ENCODE measurements around the gene LRP1B. TPM values are rescaled to one million over a fixed set of nuclear protein-coding genes. Genes with fewer than 3 reads are reported as not detected.

The LRP1B gene
- total RNA-seq, 1 donor from 2014 or later = not detected

GRCh38 chr2:140876015-140876414 is 1254.8 kb downstream of the LRP1B start:
- H3K9me3 Mint-ChIP-seq = peaks cover 21% of the 10 kb centered on the region
- no peaks in the 10 kb centered on the region for H3K27me3 Mint-ChIP-seq (ENCODE audit: low read depth)
- no peak overlapping the region for H3K27ac Mint-ChIP-seq
- intact Hi-C loops (cut with micrococcal nuclease) = no loop called here
- no peaks in the 10 kb centered on the region for H3K36me3 Mint-ChIP-seq (ENCODE audit: low read depth)
- no peaks in the 10 kb centered on the region for H3K4me1 Mint-ChIP-seq (ENCODE audit: low read depth)
- H3K4me3 Mint-ChIP-seq (ENCODE audit: low read depth) = no peak overlapping the region
- DNase-seq (ENCODE audit: low spot score) = no peak

- Mint-ChIP-seq H3K27ac (no peak overlapping the region), H3K27me3 (ENCODE audit: low read depth) (no peaks in the 10 kb centered on the region), H3K4me3 (ENCODE audit: low read depth) (no peak overlapping the region), H3K9me3 (peaks cover 27% of the 10 kb centered on the region), H3K4me1 (ENCODE audit: low read depth) (no peaks in the 10 kb centered on the region), H3K36me3 (ENCODE audit: low read depth) (no peaks in the 10 kb centered on the region)
- no peak for DNase-seq (ENCODE audit: low spot score)
- intact Hi-C loops (cut with micrococcal nuclease) = no loop called here
Measured at GRCh38 chr2:140873915-140874531, 1256.8 kb downstream of the LRP1B start.

- Mint-ChIP-seq H3K27me3 (ENCODE audit: low read depth) (no peaks in the 10 kb centered on the region), H3K27ac (no peak overlapping the region), H3K36me3 (ENCODE audit: low read depth) (no peaks in the 10 kb centered on the region), H3K4me3 (ENCODE audit: low read depth) (no peak overlapping the region), H3K4me1 (ENCODE audit: low read depth) (no peaks in the 10 kb centered on the region), H3K9me3 (peaks cover 29% of the 10 kb centered on the region)
- intact Hi-C loops (cut with micrococcal nuclease) = no loop called here
- DNase-seq (ENCODE audit: low spot score) = no peak
Measured at GRCh38 chr2:140869925-140870324, 1260.9 kb downstream of the LRP1B start.

- Mint-ChIP-seq H3K36me3 (ENCODE audit: low read depth) (no peaks in the 10 kb centered on the region), H3K4me1 (ENCODE audit: low read depth) (no peaks in the 10 kb centered on the region), H3K4me3 (ENCODE audit: low read depth) (no peak overlapping the region), H3K9me3 (peaks cover 26% of the 10 kb centered on the region), H3K27me3 (ENCODE audit: low read depth) (no peaks in the 10 kb centered on the region), H3K27ac (no peak overlapping the region)
- no peak for DNase-seq (ENCODE audit: low spot score)
- intact Hi-C loops (cut with micrococcal nuclease) = no loop called here
Measured at GRCh38 chr2:140869107-140869506, 1261.7 kb downstream of the LRP1B start.

- intact Hi-C loops (cut with micrococcal nuclease) = no loop called here
- Mint-ChIP-seq H3K27me3 (ENCODE audit: low read depth) (no peaks in the 10 kb centered on the region), H3K4me1 (ENCODE audit: low read depth) (no peaks in the 10 kb centered on the region), H3K27ac (no peak overlapping the region), H3K36me3 (ENCODE audit: low read depth) (no peaks in the 10 kb centered on the region), H3K9me3 (peaks cover 21% of the 10 kb centered on the region), H3K4me3 (ENCODE audit: low read depth) (no peak overlapping the region)
- DNase-seq (ENCODE audit: low spot score) = no peak
Measured at GRCh38 chr2:140865837-140866236, 1265.0 kb downstream of the LRP1B start.

- intact Hi-C loops (cut with micrococcal nuclease) = no loop called here
- no peaks in the 10 kb centered on the region for H3K4me1 Mint-ChIP-seq (ENCODE audit: low read depth)
- no peaks in the 10 kb centered on the region for H3K27me3 Mint-ChIP-seq (ENCODE audit: low read depth)
- H3K9me3 Mint-ChIP-seq = peaks cover 15% of the 10 kb centered on the region
- DNase-seq (ENCODE audit: low spot score) = no peak
- H3K4me3 Mint-ChIP-seq (ENCODE audit: low read depth) = no peak overlapping the region
- H3K36me3 Mint-ChIP-seq (ENCODE audit: low read depth) = no peaks in the 10 kb centered on the region
- no peak overlapping the region for H3K27ac Mint-ChIP-seq
Measured at GRCh38 chr2:140863713-140864112, 1267.1 kb downstream of the LRP1B start.

- no peaks in the 10 kb centered on the region for H3K36me3 Mint-ChIP-seq (ENCODE audit: low read depth)
- no peak for DNase-seq (ENCODE audit: low spot score)
- H3K4me1 Mint-ChIP-seq (ENCODE audit: low read depth) = no peaks in the 10 kb centered on the region
- intact Hi-C loops (cut with micrococcal nuclease) = no loop called here
- no peak overlapping the region for H3K4me3 Mint-ChIP-seq (ENCODE audit: low read depth)
- no peaks in the 10 kb centered on the region for H3K27me3 Mint-ChIP-seq (ENCODE audit: low read depth)
- no peak overlapping the region for H3K27ac Mint-ChIP-seq
- H3K9me3 Mint-ChIP-seq = peaks cover 15% of the 10 kb centered on the region
Measured at GRCh38 chr2:140862181-140862580, 1268.6 kb downstream of the LRP1B start.

GRCh38 chr2:140861666-140862065 is 1269.2 kb downstream of the LRP1B start:
- H3K27ac Mint-ChIP-seq = no peak overlapping the region
- no peak for DNase-seq (ENCODE audit: low spot score)
- intact Hi-C loops (cut with micrococcal nuclease) = no loop called here
- H3K9me3 Mint-ChIP-seq = peaks cover 11% of the 10 kb centered on the region
- H3K4me3 Mint-ChIP-seq (ENCODE audit: low read depth) = no peak overlapping the region
- H3K27me3 Mint-ChIP-seq (ENCODE audit: low read depth) = no peaks in the 10 kb centered on the region
- H3K4me1 Mint-ChIP-seq (ENCODE audit: low read depth) = no peaks in the 10 kb centered on the region
- no peaks in the 10 kb centered on the region for H3K36me3 Mint-ChIP-seq (ENCODE audit: low read depth)

- no peaks in the 10 kb centered on the region for H3K27me3 Mint-ChIP-seq (ENCODE audit: low read depth)
Measured at GRCh38 chr2:140855471-140855870, 1275.3 kb downstream of the LRP1B start.

GRCh38 chr2:140851258-140851981 is 1279.4 kb downstream of the LRP1B start:
- H3K4me3 Mint-ChIP-seq (ENCODE audit: low read depth) = no peak overlapping the region
- peaks cover 28% of the 10 kb centered on the region for H3K9me3 Mint-ChIP-seq
- no peak for DNase-seq (ENCODE audit: low spot score)
- H3K36me3 Mint-ChIP-seq (ENCODE audit: low read depth) = no peaks in the 10 kb centered on the region
- H3K27me3 Mint-ChIP-seq (ENCODE audit: low read depth) = no peaks in the 10 kb centered on the region
- intact Hi-C loops (cut with micrococcal nuclease) = no loop called here
- no peaks in the 10 kb centered on the region for H3K4me1 Mint-ChIP-seq (ENCODE audit: low read depth)
- no peak overlapping the region for H3K27ac Mint-ChIP-seq

More at GRCh38 chr2:140855471-140855870, 1275.3 kb downstream of the LRP1B start:
- no peaks in the 10 kb centered on the region for H3K36me3 Mint-ChIP-seq (ENCODE audit: low read depth)
- DNase-seq (ENCODE audit: low spot score) = no peak
- no peak overlapping the region for H3K4me3 Mint-ChIP-seq (ENCODE audit: low read depth)
- intact Hi-C loops (cut with micrococcal nuclease) = no loop called here
- H3K4me1 Mint-ChIP-seq (ENCODE audit: low read depth) = no peaks in the 10 kb centered on the region
- peaks cover 19% of the 10 kb centered on the region for H3K9me3 Mint-ChIP-seq
- H3K27ac Mint-ChIP-seq = no peak overlapping the region

GRCh38 chr2:140843186-140843585 is 1287.6 kb downstream of the LRP1B start:
- Mint-ChIP-seq H3K27ac (no peak overlapping the region), H3K27me3 (ENCODE audit: low read depth) (no peaks in the 10 kb centered on the region), H3K9me3 (peaks cover 18% of the 10 kb centered on the region), H3K36me3 (ENCODE audit: low read depth) (no peaks in the 10 kb centered on the region), H3K4me3 (ENCODE audit: low read depth) (no peak overlapping the region), H3K4me1 (ENCODE audit: low read depth) (no peaks in the 10 kb centered on the region)
- DNase-seq (ENCODE audit: low spot score) = no peak
- intact Hi-C loops (cut with micrococcal nuclease) = no loop called here

GRCh38 chr2:140842110-140842509 is 1288.7 kb downstream of the LRP1B start:
- DNase-seq (ENCODE audit: low spot score) = no peak
- no peaks in the 10 kb centered on the region for H3K4me1 Mint-ChIP-seq (ENCODE audit: low read depth)

GRCh38 chr2:140841141-140841540 is 1289.7 kb downstream of the LRP1B start:
- intact Hi-C loops (cut with micrococcal nuclease) = no loop called here
- H3K9me3 Mint-ChIP-seq = peaks cover 23% of the 10 kb centered on the region
- H3K27ac Mint-ChIP-seq = no peak overlapping the region
- no peaks in the 10 kb centered on the region for H3K27me3 Mint-ChIP-seq (ENCODE audit: low read depth)
- H3K4me3 Mint-ChIP-seq (ENCODE audit: low read depth) = no peak overlapping the region
- H3K4me1 Mint-ChIP-seq (ENCODE audit: low read depth) = no peaks in the 10 kb centered on the region
- no peak for DNase-seq (ENCODE audit: low spot score)
- H3K36me3 Mint-ChIP-seq (ENCODE audit: low read depth) = no peaks in the 10 kb centered on the region

More at GRCh38 chr2:140842110-140842509, 1288.7 kb downstream of the LRP1B start:
- no peaks in the 10 kb centered on the region for H3K27me3 Mint-ChIP-seq (ENCODE audit: low read depth)
- H3K9me3 Mint-ChIP-seq = peaks cover 16% of the 10 kb centered on the region
- no peaks in the 10 kb centered on the region for H3K36me3 Mint-ChIP-seq (ENCODE audit: low read depth)
- H3K27ac Mint-ChIP-seq = no peak overlapping the region
- H3K4me3 Mint-ChIP-seq (ENCODE audit: low read depth) = no peak overlapping the region
- intact Hi-C loops (cut with micrococcal nuclease) = no loop called here
